ENCODE results near the gene CD244. TPM values are rescaled to one million over a fixed set of nuclear protein-coding genes. Genes with fewer than 3 reads are reported as not detected.
"Not testable (repeated sequence)": the region's sequence is repeated elsewhere in the genome, so short reads cannot be mapped to it uniquely, and the experiment has no call there.

Gene CD244
- total and polyA plus RNA-seq, 2 donors, result 2.4 to 10.3 TPM

GRCh38 chr1:160789702-160790611 is 72.7 kb downstream of the CD244 start:
- H3K27ac ChIP-seq (ENCODE audit: low read depth in 1 of 2, low read length in 1 of 2), result peak overlapping the region in 1 of 2 donors; percentile 2
- WGBS, result 94% methylated on average over 13 of the region's 13 CpGs
- H3K4me3 ChIP-seq (ENCODE audit: low read length in 2 of 2), result no peak overlapping the region
- DNase-seq (ENCODE audit: low read depth in 6 of 9, low spot score in 9 of 9), result no peak
- no peaks in the 10 kb centered on the region for H3K27me3 ChIP-seq (ENCODE audit: control insufficient read depth in 2 of 2, insufficient read depth in 1 of 2, low read length in 1 of 2)
- H3K4me1 ChIP-seq (ENCODE audit: control insufficient read depth in 2 of 2, insufficient read depth in 2 of 2, low read length in 2 of 2), result peaks cover 0 to 17% of the 10 kb centered on the region in 2 donors
- no peaks in the 10 kb centered on the region for H3K9me3 ChIP-seq (ENCODE audit: control insufficient read depth in 2 of 2, insufficient read depth in 1 of 2, low read length in 1 of 2)
- no peaks in the 10 kb centered on the region for H3K36me3 ChIP-seq (ENCODE audit: control insufficient read depth in 2 of 2, insufficient read depth in 2 of 2, low read length in 1 of 2)

GRCh38 chr1:160789051-160789701 is 73.5 kb downstream of the CD244 start:
- 98% methylated on average over 11 of the region's 11 CpGs for WGBS
- Histone ChIP-seq H3K4me3 (ENCODE audit: low read length in 2 of 2) (no peak overlapping the region), H3K9me3 (ENCODE audit: control insufficient read depth in 2 of 2, insufficient read depth in 1 of 2, low read length in 1 of 2) (no peaks in the 10 kb centered on the region), H3K36me3 (ENCODE audit: control insufficient read depth in 2 of 2, insufficient read depth in 2 of 2, low read length in 1 of 2) (no peaks in the 10 kb centered on the region), H3K27ac (ENCODE audit: low read depth in 1 of 2, low read length in 1 of 2) (no peak overlapping the region), H3K27me3 (ENCODE audit: control insufficient read depth in 2 of 2, insufficient read depth in 1 of 2, low read length in 1 of 2) (no peaks in the 10 kb centered on the region), H3K4me1 (ENCODE audit: control insufficient read depth in 2 of 2, insufficient read depth in 2 of 2, low read length in 2 of 2) (peaks cover 0 to 15% of the 10 kb centered on the region in 2 donors)
- no peak for DNase-seq (ENCODE audit: low read depth in 6 of 9, low spot score in 9 of 9)

DNA sequence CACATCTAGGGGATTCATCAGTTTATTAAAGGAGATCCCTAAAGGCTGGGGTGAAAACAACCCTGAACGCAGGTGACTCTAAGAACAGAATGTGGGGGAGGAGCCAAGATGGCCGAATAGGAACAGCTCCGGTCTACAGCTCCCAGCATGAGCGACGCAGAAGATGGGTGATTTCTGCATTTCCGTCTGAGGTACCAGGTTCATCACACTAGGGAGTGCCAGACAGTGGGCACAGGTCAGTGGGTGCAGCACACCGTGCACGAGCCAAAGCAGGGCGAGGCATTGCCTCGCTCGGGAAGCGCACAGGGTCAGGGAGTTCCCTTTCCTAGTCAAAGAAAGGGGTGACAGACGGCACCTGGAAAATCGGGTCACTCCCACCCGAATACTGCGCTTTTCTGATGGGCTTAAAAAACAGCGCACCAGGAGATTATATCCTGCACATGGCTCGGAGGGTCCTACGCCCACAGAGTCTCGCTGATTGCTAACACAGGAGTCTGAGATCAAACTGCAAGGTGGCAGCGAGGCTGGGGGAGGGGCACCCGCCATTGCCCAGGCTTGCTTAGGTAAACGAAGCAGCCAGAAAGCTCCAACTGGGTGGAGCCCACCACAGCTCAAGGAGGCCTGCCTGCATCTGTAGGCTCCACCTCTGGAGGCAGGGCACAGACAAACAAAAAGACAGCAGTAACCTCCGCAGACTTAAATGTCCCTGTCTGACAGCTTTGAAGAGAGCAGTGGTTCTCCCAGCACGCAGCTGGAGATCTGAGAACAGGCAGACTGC is 79.5 kb downstream of the CD244 start:
- H3K36me3 ChIP-seq (ENCODE audit: control insufficient read depth in 2 of 2, insufficient read depth in 2 of 2, low read length in 1 of 2); H3K27me3 ChIP-seq (ENCODE audit: control insufficient read depth in 2 of 2, insufficient read depth in 1 of 2, low read length in 1 of 2); H3K27ac ChIP-seq (ENCODE audit: low read depth in 1 of 2, low read length in 1 of 2); H3K9me3 ChIP-seq (ENCODE audit: control insufficient read depth in 2 of 2, insufficient read depth in 1 of 2, low read length in 1 of 2); H3K4me3 ChIP-seq (ENCODE audit: low read length in 2 of 2); DNase-seq (ENCODE audit: low read depth in 6 of 9, low spot score in 9 of 9): not testable (repeated sequence)
- peaks cover 0 to 11% of the 10 kb centered on the region in 2 donors for H3K4me1 ChIP-seq (ENCODE audit: control insufficient read depth in 2 of 2, insufficient read depth in 2 of 2, low read length in 2 of 2)
- WGBS, result 90% methylated on average over 24 of the region's 25 CpGs

DNA sequence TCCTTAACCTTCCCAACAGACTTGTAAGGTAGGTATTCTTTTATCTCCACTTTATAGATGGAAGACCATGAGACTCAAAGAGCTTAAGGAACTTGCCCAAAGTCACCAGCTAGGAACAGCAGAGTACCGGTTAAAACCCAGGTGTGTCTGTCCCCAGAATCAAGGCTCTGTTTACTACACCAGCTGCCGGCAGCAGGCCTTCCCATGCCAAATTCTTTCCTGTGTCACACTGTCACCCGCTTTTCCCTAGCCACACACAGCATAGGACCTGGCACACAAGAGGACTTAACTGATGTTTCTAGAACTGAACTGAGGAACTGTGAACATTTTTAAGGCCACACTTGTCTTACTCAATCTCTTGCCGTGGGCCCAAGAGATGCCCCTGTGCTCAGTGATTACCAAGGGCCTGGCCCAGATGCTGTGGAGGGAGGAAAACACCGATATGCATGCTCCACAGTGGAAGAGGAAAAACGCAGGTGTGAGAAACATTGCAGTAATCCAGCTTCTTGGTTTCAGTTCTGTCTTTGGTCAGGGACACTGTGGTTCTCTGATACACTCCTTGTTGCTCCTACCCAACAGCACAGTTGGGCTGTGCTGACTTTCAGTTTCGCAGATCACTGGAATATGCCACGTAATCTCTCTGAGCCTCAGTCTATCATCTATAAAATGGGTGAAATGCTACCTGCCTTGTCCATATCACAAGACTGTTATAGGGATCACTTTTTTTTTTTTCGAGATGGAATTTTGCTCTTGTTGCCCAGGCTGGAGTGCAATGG is 80.6 kb downstream of the CD244 start:
- WGBS, result 76% methylated on average over 9 of the region's 9 CpGs
- no peak overlapping the region for H3K4me3 ChIP-seq (ENCODE audit: low read length in 2 of 2)

DNA sequence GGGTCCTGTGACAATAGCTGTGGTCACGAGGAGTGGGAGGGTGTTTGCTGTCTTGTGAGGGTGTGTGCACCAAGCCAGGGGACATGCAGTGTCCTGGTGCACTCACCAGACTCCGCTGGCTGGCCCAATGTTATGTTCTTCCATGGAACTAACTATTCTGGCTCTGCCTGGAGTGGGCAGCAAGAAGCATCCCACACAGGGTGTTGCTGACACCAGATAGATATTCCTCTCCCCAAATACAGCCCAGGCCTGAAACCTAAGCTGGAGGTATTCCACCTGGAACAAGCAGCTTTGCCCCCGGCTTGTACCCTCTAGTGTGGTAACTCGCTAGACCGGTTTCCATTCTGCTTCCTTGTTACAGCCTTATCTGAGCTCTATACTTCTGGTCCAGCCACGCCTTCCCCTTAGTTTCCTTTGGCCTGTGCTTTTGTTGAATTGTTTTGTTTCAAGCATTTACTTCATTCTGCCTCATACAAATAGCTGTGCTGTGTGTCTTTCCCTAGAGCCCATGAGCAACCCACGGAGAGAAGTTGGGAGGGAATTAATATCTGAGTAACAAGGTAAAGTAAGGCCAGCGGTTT is 81.4 kb downstream of the CD244 start:
- DNase-seq (ENCODE audit: low read depth in 6 of 9, low spot score in 9 of 9), result no peak
- WGBS, result 93% methylated on average over 8 of the region's 8 CpGs
- Histone ChIP-seq H3K27ac (ENCODE audit: low read depth in 1 of 2, low read length in 1 of 2) (no peak overlapping the region), H3K4me1 (ENCODE audit: control insufficient read depth in 2 of 2, insufficient read depth in 2 of 2, low read length in 2 of 2) (peaks cover 0 to 19% of the 10 kb centered on the region in 2 donors), H3K4me3 (ENCODE audit: low read length in 2 of 2) (no peak overlapping the region), H3K9me3 (ENCODE audit: control insufficient read depth in 2 of 2, insufficient read depth in 1 of 2, low read length in 1 of 2) (peaks cover 0 to 3% of the 10 kb centered on the region in 2 donors), H3K36me3 (ENCODE audit: control insufficient read depth in 2 of 2, insufficient read depth in 2 of 2, low read length in 1 of 2) (no peaks in the 10 kb centered on the region), H3K27me3 (ENCODE audit: control insufficient read depth in 2 of 2, insufficient read depth in 1 of 2, low read length in 1 of 2) (no peaks in the 10 kb centered on the region)

More for the DNA sequence above, 80.6 kb downstream of the CD244 start:
- DNase-seq (ENCODE audit: low read depth in 6 of 9, low spot score in 9 of 9), result no peak
- Histone ChIP-seq H3K27me3 (ENCODE audit: control insufficient read depth in 2 of 2, insufficient read depth in 1 of 2, low read length in 1 of 2) (no peaks in the 10 kb centered on the region), H3K36me3 (ENCODE audit: control insufficient read depth in 2 of 2, insufficient read depth in 2 of 2, low read length in 1 of 2) (no peaks in the 10 kb centered on the region), H3K9me3 (ENCODE audit: control insufficient read depth in 2 of 2, insufficient read depth in 1 of 2, low read length in 1 of 2) (peaks cover 0 to 3% of the 10 kb centered on the region in 2 donors), H3K27ac (ENCODE audit: low read depth in 1 of 2, low read length in 1 of 2) (peak overlapping the region in 1 of 2 donors; percentile 52), H3K4me1 (ENCODE audit: control insufficient read depth in 2 of 2, insufficient read depth in 2 of 2, low read length in 2 of 2) (peaks cover 0 to 16% of the 10 kb centered on the region in 2 donors)

GRCh38 chr1:160780398-160780755 is 82.3 kb downstream of the CD244 start:
- Histone ChIP-seq H3K9me3 (ENCODE audit: control insufficient read depth in 2 of 2, insufficient read depth in 1 of 2, low read length in 1 of 2) (peaks cover 0 to 3% of the 10 kb centered on the region in 2 donors), H3K36me3 (ENCODE audit: control insufficient read depth in 2 of 2, insufficient read depth in 2 of 2, low read length in 1 of 2) (no peaks in the 10 kb centered on the region), H3K4me1 (ENCODE audit: control insufficient read depth in 2 of 2, insufficient read depth in 2 of 2, low read length in 2 of 2) (peaks cover 0 to 25% of the 10 kb centered on the region in 2 donors), H3K27me3 (ENCODE audit: control insufficient read depth in 2 of 2, insufficient read depth in 1 of 2, low read length in 1 of 2) (no peaks in the 10 kb centered on the region), H3K4me3 (ENCODE audit: low read length in 2 of 2) (no peak overlapping the region), H3K27ac (ENCODE audit: low read depth in 1 of 2, low read length in 1 of 2) (no peak overlapping the region)
- 96% methylated on average over 2 of the region's 2 CpGs for WGBS
- DNase-seq (ENCODE audit: low read depth in 6 of 9, low spot score in 9 of 9), result no peak

Other genes starting within 250 kb of the CD244 start
- gene SLAMF1, start 215.8 kb downstream of the CD244 start, total RNA-seq, result 46.6 TPM
- gene SLAMF1, start 215.8 kb downstream of the CD244 start, polyA plus RNA-seq, result 115 TPM
- 208 TPM for gene CD48, start 151.1 kb downstream of the CD244 start, total RNA-seq
- gene CD48, start 151.1 kb downstream of the CD244 start, polyA plus RNA-seq, result 157 TPM
- 6.4 TPM for gene SLAMF7, start 123.6 kb downstream of the CD244 start, total RNA-seq
- 17.6 TPM for gene SLAMF7, start 123.6 kb downstream of the CD244 start, polyA plus RNA-seq
- gene LY9, start 66.7 kb downstream of the CD244 start, total RNA-seq, result 25.3 TPM
- 28.6 TPM for gene LY9, start 66.7 kb downstream of the CD244 start, polyA plus RNA-seq
- gene ITLN1, start 22.3 kb upstream of the CD244 start, total RNA-seq, result 2.1 TPM
- 8.7 TPM for gene ITLN1, start 22.3 kb upstream of the CD244 start, polyA plus RNA-seq
- gene ITLN2, start 91.9 kb upstream of the CD244 start, total RNA-seq, result 0.38 TPM
- gene ITLN2, start 91.9 kb upstream of the CD244 start, polyA plus RNA-seq, result 2.1 TPM
- gene F11R, start 158.3 kb upstream of the CD244 start, total RNA-seq, result 28.3 TPM
- gene F11R, start 158.3 kb upstream of the CD244 start, polyA plus RNA-seq, result 43.0 TPM
- gene TSTD1, start 176.1 kb upstream of the CD244 start, total RNA-seq, result 73.0 TPM
- gene TSTD1, start 176.1 kb upstream of the CD244 start, polyA plus RNA-seq, result 149 TPM
- 81.8 TPM for gene USF1, start 183.1 kb upstream of the CD244 start, total RNA-seq
- 148 TPM for gene USF1, start 183.1 kb upstream of the CD244 start, polyA plus RNA-seq
- gene ARHGAP30, start 207.0 kb upstream of the CD244 start, total RNA-seq, result 65.7 TPM
- 40.8 TPM for gene ARHGAP30, start 207.0 kb upstream of the CD244 start, polyA plus RNA-seq
- 0.66 TPM for gene NECTIN4, start 226.7 kb upstream of the CD244 start, total RNA-seq
- 4.7 TPM for gene NECTIN4, start 226.7 kb upstream of the CD244 start, polyA plus RNA-seq
- gene KLHDC9, start 235.5 kb upstream of the CD244 start, total RNA-seq, result 1.9 TPM
- gene KLHDC9, start 235.5 kb upstream of the CD244 start, polyA plus RNA-seq, result 4.7 TPM

All from thymus (tissue), 11 donors.